BE2C (cell line): ENCODE data around the gene FMR1.

Source experiments
- DNase-seq: peaks from one replicate; pipeline ENCODE4 v3.0.0-alpha.2; 2020
- H3K27me3 ChIP-seq: fragments of 250-450 bp; sonication (Bioruptor Pico); 2 replicates; pipeline ENCODE4 v1.5.1; 2020; ENCODE audit warnings: mild to moderate bottlenecking
- H3K36me3 ChIP-seq: fragments of 250-450 bp; sonication (Bioruptor Pico); 2 replicates; pipeline ENCODE4 v1.5.1; 2020; ENCODE audit warnings: mild to moderate bottlenecking
- H3K4me1 ChIP-seq: fragments of 250-450 bp; sonication (Bioruptor Pico); 2 replicates; pipeline ENCODE4 v1.5.1; 2020
- H3K4me3 ChIP-seq: 2 replicates; pipeline ENCODE4 v1.5.1; 2011; ENCODE audit warnings: low read depth, low read length
- H3K9me3 ChIP-seq: fragments of 250-450 bp; sonication (Bioruptor Pico); 2 replicates; pipeline ENCODE4 v1.5.1; 2020
- CTCF ChIP-seq: IDR thresholded peaks from 2 replicates; pipeline ENCODE4 v1.5.1; 2012; ENCODE audit warnings: mild to moderate bottlenecking, low read depth, low read length

The FMR1 gene

DNA sequence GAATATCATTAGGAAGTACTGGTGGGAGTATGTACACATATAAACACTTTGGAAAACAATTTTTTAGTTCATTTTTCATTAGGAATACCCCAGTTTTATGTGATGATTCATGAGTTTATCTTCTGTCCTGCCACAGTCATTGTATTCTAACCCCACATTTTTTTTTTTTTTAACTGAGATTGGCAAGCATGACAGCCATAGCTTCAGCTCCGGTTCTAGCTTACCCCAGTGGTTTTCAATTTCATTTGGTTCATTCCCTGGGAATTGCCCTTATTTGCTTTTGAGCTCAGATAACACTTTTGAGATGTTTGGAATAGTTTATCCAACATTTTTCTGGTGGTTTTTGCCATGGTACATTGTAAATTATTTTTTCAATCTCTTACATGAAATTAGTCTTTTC, 21.0 kb upstream of the FMR1 start:
- no peaks in the 10 kb centered on the region for H3K27me3 ChIP-seq
- TF ChIP-seq CTCF = no peak
- H3K4me3 ChIP-seq = no peak overlapping the region
- no peaks in the 10 kb centered on the region for H3K4me1 ChIP-seq
- no peak for DNase-seq
- H3K9me3 ChIP-seq = no peaks in the 10 kb centered on the region
- no peaks in the 10 kb centered on the region for H3K36me3 ChIP-seq

- no peak for DNase-seq
- Histone ChIP-seq H3K27me3 (no peaks in the 10 kb centered on the region), H3K36me3 (no peaks in the 10 kb centered on the region), H3K4me1 (no peaks in the 10 kb centered on the region), H3K9me3 (no peaks in the 10 kb centered on the region), H3K4me3 (no peak overlapping the region)
- TF ChIP-seq CTCF = no peak
These were observed 19.8 kb upstream of the FMR1 start for GRCh38 chrX:147891896-147892295.

DNA sequence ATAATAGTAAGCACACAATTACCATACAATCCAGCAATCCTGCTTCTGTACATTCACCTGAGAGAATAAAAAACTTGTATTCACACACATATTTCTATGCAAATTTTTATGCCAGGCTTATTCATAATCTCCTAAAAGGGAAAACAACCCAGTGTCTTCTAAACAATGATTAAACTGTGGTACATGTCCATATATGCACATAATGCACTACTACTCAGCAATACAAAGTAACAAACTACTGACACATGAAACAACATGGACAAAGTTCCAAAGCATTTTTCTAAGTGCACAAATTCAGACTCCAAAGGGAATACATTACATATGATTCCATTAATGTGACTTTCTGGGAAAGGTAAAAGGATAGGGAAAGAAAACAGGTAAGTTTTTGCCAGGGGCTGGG, 18.0 kb upstream of the FMR1 start:
- no peaks in the 10 kb centered on the region for H3K27me3 ChIP-seq

DNA sequence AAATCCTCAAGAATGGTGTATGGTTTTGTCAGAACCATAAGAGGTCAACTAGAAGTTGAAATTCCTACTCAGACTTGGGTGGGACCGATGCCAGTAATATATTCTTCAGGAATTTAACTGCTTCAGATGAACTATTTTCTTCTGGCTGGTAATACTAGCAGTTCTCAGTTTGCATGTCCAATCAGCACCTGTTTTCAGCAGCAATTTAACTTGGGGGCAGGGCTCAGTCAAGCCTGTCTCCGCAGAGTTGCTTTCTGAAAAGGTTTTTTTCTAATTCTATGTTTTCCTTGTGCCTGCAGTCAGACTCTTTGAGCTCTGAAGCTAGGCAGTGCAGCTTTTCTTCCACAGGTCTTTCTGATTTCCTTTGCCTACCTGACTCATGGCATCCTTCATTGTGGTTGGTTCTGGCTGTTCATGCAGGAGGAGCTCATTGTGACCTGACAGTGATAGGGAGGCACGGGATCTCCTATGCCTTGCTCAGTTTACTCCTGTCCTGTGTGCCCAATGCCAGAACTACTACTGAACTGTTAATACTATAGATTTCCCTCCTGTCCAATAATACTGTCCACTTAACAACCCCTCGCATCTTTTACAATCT, 17.3 kb upstream of the FMR1 start:
- Histone ChIP-seq H3K9me3 (no peaks in the 10 kb centered on the region), H3K27me3 (no peaks in the 10 kb centered on the region), H3K36me3 (no peaks in the 10 kb centered on the region), H3K4me3 (no peak overlapping the region), H3K4me1 (no peaks in the 10 kb centered on the region)
- no peak for TF ChIP-seq CTCF
- DNase-seq = no peak

More for the DNA sequence above, 18.0 kb upstream of the FMR1 start:
- Histone ChIP-seq H3K36me3 (no peaks in the 10 kb centered on the region), H3K4me1 (no peaks in the 10 kb centered on the region), H3K9me3 (no peaks in the 10 kb centered on the region), H3K4me3 (no peak overlapping the region)
- DNase-seq = no peak
- no peak for TF ChIP-seq CTCF

DNA sequence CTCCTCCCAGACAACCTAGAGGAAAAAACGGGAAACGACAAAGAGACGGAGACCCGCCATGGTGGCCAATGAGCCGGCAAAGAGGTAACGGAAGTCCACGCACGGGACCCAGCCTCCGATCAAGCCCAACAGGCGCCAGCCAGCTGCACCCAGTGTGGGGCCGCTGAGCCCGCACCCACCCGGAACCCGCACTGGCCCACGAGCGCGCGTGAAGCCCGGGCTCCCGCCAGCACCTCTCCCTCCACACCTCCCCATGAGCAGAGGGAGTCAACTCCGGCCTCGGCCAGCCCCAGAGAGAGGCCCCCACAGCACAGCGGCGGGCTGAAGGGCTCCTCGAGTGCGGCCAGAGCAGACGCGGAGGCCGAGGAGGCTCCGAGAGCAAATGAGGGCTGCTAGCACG, 14.6 kb upstream of the FMR1 start:
- H3K27me3 ChIP-seq = no peaks in the 10 kb centered on the region
- no peaks in the 10 kb centered on the region for H3K4me1 ChIP-seq
- H3K9me3 ChIP-seq = no peaks in the 10 kb centered on the region
- H3K4me3 ChIP-seq = no peak overlapping the region
- no peak for TF ChIP-seq CTCF
- no peak for DNase-seq
- H3K36me3 ChIP-seq = no peaks in the 10 kb centered on the region

- Histone ChIP-seq H3K9me3 (no peaks in the 10 kb centered on the region), H3K36me3 (no peaks in the 10 kb centered on the region), H3K4me3 (no peak overlapping the region), H3K27me3 (no peaks in the 10 kb centered on the region), H3K4me1 (no peaks in the 10 kb centered on the region)
- TF ChIP-seq CTCF = no peak
- DNase-seq = no peak
These were observed 12.8 kb upstream of the FMR1 start for GRCh38 chrX:147898951-147899350.
